ENCODE results near the gene ZNF738.

DNA sequence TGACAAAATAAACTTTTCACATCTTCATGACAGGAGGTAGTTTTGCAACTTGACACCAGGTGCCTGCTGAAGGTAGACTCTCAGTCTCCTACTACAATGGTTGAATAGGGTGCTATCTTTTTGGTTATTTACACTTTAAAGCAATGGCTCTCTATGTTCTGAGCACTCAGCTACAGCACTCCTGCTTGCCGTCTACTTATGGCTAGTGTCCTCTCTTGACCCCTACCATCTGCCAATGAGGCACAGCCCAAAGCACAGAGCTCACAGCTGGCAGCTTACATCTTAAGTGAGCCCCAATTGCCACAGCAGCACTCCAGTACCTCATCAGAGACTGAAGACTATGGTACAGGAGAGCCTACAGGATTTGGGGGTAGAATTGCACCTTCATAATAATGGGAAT is 41.0 kb upstream of the ZNF738 start:
- no peak for TF ChIP-seq POLR2A (IDR thresholded peaks at IDR 0.05; ENCODE audit: low read depth, low read length)
- no peak for TF ChIP-seq POLR2AphosphoS5 (IDR thresholded peaks at IDR 0.05; ENCODE audit: low read depth, low read length)

Measured in GM12892 (cell line).